HEK293T (cell line): Measurements from ENCODE around the gene HMGA1.

ENCODE experiments used
- BHLHE40 ChIP-seq: fragments of 450-650 bp; IDR thresholded peaks from 2 replicates; pipeline ENCODE4 v1.6.1; 2016; ENCODE audit warnings: mild to moderate bottlenecking, moderate library complexity, borderline replicate concordance
- CTBP1 ChIP-seq: fragments of 450-650 bp; IDR thresholded peaks from 2 replicates; pipeline ENCODE4 v1.6.1; 2016; ENCODE audit warnings: borderline replicate concordance
- ELF4 ChIP-seq: fragments of 450-650 bp; IDR thresholded peaks from 2 replicates; pipeline ENCODE4 v1.6.1; 2017; ENCODE audit warnings: antibody characterized with exemption
- FOXA1 ChIP-seq: fragments of 450-650 bp; IDR thresholded peaks from 2 replicates; pipeline ENCODE4 v1.6.1; 2016; ENCODE audit warnings: mild to moderate bottlenecking
- FOXK2 ChIP-seq: fragments of 450-650 bp; IDR thresholded peaks from 2 replicates; pipeline ENCODE4 v1.6.1; 2016; ENCODE audit warnings: mild to moderate bottlenecking
- FOXM1 ChIP-seq: fragments of 450-650 bp; IDR thresholded peaks from 2 replicates; pipeline ENCODE4 v1.6.1; 2017; ENCODE audit warnings: mild to moderate bottlenecking, borderline replicate concordance
- HDGF ChIP-seq: fragments of 450-650 bp; IDR thresholded peaks from 2 replicates; pipeline ENCODE4 v1.6.1; 2017; ENCODE audit warnings: antibody characterized with exemption, borderline replicate concordance
- LEF1 ChIP-seq: fragments of 450-650 bp; IDR thresholded peaks from 2 replicates; pipeline ENCODE4 v1.6.1; 2017; ENCODE audit warnings: mild to moderate bottlenecking, borderline replicate concordance
- NFRKB ChIP-seq: fragments of 450-650 bp; IDR thresholded peaks from 2 replicates; pipeline ENCODE4 v1.6.1; 2016; ENCODE audit warnings: mild to moderate bottlenecking, moderate library complexity
- SUZ12 ChIP-seq: fragments of 450-650 bp; IDR thresholded peaks from 2 replicates; pipeline ENCODE4 v1.6.1; 2016; ENCODE audit warnings: mild to moderate bottlenecking
- TF ChIP-seq, protein P1 (sequence below): fragments of 450-650 bp; IDR thresholded peaks from 2 replicates; pipeline ENCODE4 v1.6.1; 2016

DNA sequence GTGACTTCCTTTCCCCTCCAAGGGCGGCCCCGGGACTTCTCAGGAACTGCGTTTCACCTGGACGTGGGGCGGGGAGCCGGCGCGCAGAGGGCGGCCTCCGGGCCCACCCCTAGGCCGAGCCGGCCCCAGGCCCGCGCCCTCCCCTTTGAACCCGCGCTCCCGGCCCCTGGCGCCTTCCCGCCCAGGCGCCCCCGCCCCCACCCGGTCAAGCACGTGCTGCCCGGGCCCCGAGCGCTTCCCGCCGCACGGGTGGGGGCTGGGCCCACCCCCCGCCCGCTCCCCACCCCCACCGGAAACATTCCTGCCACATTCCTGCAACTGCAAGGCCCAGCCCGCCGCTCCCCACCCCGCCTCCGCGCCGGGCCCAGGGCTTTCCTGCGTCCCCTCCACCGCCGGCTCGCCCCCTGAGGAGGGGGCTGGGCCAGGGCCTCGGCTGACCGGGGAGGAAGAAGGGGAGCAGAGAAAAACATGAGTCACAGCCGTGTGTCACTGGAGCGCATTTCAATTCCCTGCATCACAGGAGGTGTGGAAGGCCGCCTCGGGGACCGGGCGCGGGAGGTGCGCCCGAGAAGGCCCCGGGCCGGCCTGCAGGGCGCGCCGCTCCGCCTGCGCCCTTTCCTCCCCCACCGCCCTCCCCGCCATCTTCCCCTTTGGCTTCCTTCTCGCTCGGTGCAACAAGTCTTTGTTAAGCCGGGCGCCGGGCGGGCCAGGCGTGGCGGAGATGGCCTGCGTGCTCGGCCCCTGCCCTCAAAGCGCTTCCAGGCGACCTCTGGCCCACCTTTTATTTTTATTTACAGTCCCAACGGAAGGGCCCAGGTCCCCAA lies 1.2 kb upstream of the HMGA1 start:
- TF ChIP-seq FOXM1 = no peak
- TF ChIP-seq, protein P1, sequence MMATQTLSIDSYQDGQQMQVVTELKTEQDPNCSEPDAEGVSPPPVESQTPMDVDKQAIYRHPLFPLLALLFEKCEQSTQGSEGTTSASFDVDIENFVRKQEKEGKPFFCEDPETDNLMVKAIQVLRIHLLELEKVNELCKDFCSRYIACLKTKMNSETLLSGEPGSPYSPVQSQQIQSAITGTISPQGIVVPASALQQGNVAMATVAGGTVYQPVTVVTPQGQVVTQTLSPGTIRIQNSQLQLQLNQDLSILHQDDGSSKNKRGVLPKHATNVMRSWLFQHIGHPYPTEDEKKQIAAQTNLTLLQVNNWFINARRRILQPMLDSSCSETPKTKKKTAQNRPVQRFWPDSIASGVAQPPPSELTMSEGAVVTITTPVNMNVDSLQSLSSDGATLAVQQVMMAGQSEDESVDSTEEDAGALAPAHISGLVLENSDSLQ = no peak
- no peak for TF ChIP-seq ELF4
- no peak for TF ChIP-seq BHLHE40
- TF ChIP-seq CTBP1 = no peak
- no peak for TF ChIP-seq FOXA1
- TF ChIP-seq FOXK2 = no peak
- no peak for TF ChIP-seq NFRKB
- no peak for TF ChIP-seq HDGF
- no peak for TF ChIP-seq LEF1
- TF ChIP-seq SUZ12 = no peak
